Astrocyte (in vitro differentiated cells and primary cell): ENCODE data around the gene SH3BP4.

Experiments
- CTCF ChIP-seq: IDR thresholded peaks from 2 replicates; pipeline ENCODE4 v1.5.1; 2011; ENCODE audit warnings: low read depth, mild to moderate bottlenecking, inconsistent platforms, low read length, moderate library complexity; ENCODE audit not compliant: insufficient read depth
- EZH2 ChIP-seq: IDR thresholded peaks from 2 replicates; pipeline ENCODE4 v1.6.1; 2012; ENCODE audit warnings: mild to moderate bottlenecking, low read length, inconsistent platforms; ENCODE audit not compliant: insufficient read depth

GRCh38 chr2:234945339-234945873 is 6.4 kb upstream of the SH3BP4 start:
- TF ChIP-seq CTCF (no peak), EZH2 (no peak)
